Smooth muscle cell (in vitro differentiated cells): ENCODE data around the gene PPIB. TPM values are rescaled to one million over a fixed set of nuclear protein-coding genes. Genes with fewer than 3 reads are reported as not detected.

Experiments used
- DNase-seq: peaks from one replicate; lab custom pipeline; 2025; ENCODE audit not compliant: unreplicated experiment; lab: John Stamatoyannopoulos, UW
- H2AFZ ChIP-seq: fragments of 200-600 bp; sonication (generic); 2 replicates; pipeline ENCODE4 v1.6.0; 2016; ENCODE audit warnings: antibody characterized with exemption, low read depth, mild to moderate bottlenecking
- H3F3A ChIP-seq: fragments of 200-600 bp; sonication (generic); 2 replicates; pipeline ENCODE4 v1.6.0; 2017; ENCODE audit warnings: antibody characterized with exemption, low read depth
- H3K27ac ChIP-seq: fragments of 200-600 bp; sonication (generic); 2 replicates; pipeline ENCODE4 v1.5.1; 2016; ENCODE audit warnings: low read depth, mild to moderate bottlenecking
- H3K27me3 ChIP-seq: fragments of 200-600 bp; sonication (generic); 2 replicates; pipeline ENCODE4 v1.6.1; 2016; ENCODE audit warnings: low read depth, mild to moderate bottlenecking
- H3K36me3 ChIP-seq: fragments of 200-600 bp; sonication (generic); 2 replicates; pipeline ENCODE4 v1.5.1; 2016; ENCODE audit warnings: low read depth
- H3K4me1 ChIP-seq: fragments of 200-600 bp; sonication (generic); 2 replicates; pipeline ENCODE4 v1.5.1; 2016; ENCODE audit warnings: low read depth
- H3K4me2 ChIP-seq: fragments of 200-600 bp; sonication (generic); 2 replicates; pipeline ENCODE4 v1.6.0; 2016; ENCODE audit warnings: mild to moderate bottlenecking
- H3K4me3 ChIP-seq: fragments of 200-600 bp; sonication (generic); 2 replicates; pipeline ENCODE4 v1.5.1; 2016; ENCODE audit warnings: mild to moderate bottlenecking
- H3K79me2 ChIP-seq: fragments of 200-600 bp; sonication (generic); 2 replicates; pipeline ENCODE4 v1.6.0; 2016; ENCODE audit warnings: low read depth, mild to moderate bottlenecking
- H3K9ac ChIP-seq: fragments of 200-600 bp; sonication (generic); 2 replicates; pipeline ENCODE4 v1.6.0; 2016; ENCODE audit warnings: low read depth
- H3K9me3 ChIP-seq: fragments of 200-600 bp; sonication (generic); replicated peaks from 2 replicates; pipeline ENCODE4 v1.5.1; 2016; ENCODE audit warnings: low read depth
- H4K20me1 ChIP-seq: fragments of 200-600 bp; sonication (generic); 2 replicates; pipeline ENCODE4 v1.6.0; 2016; ENCODE audit warnings: low read depth
- WGBS: methylation state at CpG from one replicate; pipeline ENCODE4 v1.1.7; 2016; ENCODE audit warnings: low lambda C conversion rate; 5-methylcytosine and 5-hydroxymethylcytosine counted together
- polyA plus RNA-seq: library from polyadenylated mRNA; unstranded; fragments of >200 nt; fragmentation: Nextera tagmentation; extraction: Ambion mirVana; gene quantifications from 2 replicates; pipeline ENCODE4 v1.2.1, GENCODE V29; 2016
- total RNA-seq: library from RNA; depleted of rRNA; stranded (reverse); fragments of >200 nt; gene quantifications from 2 replicates; pipeline ENCODE4 v1.2.3, GENCODE V29; 2014
- TF ChIP-seq, protein P1 (sequence below): fragments of 200-600 bp; sonication (generic); IDR thresholded peaks from 2 replicates; pipeline ENCODE4 v1.5.1; 2017; ENCODE audit warnings: borderline replicate concordance, mild to moderate bottlenecking, antibody characterized with exemption; ENCODE audit not compliant: insufficient read depth, poor library complexity, severe bottlenecking

PPIB gene
- total and polyA plus RNA-seq, 2 experiments from 2014 or later: 880 to 1,897 TPM

DNA sequence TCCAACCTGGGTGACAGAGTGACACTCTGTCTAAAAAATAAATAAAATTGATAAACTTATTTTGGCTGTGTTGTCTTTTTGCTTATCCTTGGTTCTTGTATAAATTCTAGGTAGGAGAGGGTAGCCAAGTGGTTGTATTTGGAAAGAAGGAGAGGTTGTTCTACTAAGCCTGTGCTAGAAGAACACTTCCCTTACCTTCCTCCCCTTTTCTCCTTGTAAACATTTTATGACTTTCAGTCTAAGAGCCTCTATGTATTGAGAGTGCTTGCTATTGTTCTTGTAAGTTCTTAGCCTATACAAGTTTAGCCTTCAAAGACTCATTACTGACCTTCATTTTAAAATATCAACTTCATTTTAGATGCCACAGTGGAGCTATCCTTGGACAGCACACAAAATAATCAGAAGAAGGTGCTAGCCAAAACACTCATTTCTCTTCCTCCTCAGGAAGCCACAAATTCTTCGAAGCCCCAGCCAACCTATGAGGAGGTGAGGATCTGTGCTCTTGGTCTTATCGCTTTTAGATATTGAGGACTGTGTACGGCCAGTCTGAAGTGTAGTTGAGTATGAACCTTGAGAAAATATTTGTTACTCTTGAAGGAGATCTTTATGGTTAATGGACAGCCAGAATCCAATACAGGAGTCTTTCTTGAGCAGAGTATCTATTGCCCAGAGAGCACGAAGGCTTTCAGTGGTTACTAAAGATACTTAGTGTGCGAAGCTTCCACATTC, 44.9 kb downstream of the PPIB start:
- Histone ChIP-seq H3K4me3 (no peak overlapping the region), H3K27me3 (no peaks in the 10 kb centered on the region), H3F3A (no peaks in the 10 kb centered on the region), H3K36me3 (peaks cover 7% of the 10 kb centered on the region), H3K9me3 (no peaks in the 10 kb centered on the region), H4K20me1 (peaks cover 25% of the 10 kb centered on the region), H3K4me1 (no peaks in the 10 kb centered on the region), H3K79me2 (no peaks in the 10 kb centered on the region), H3K4me2 (no peak overlapping the region), H3K27ac (no peak overlapping the region), H3K9ac (no peak overlapping the region), H2AFZ (no peak overlapping the region)
- TF ChIP-seq, protein P1, sequence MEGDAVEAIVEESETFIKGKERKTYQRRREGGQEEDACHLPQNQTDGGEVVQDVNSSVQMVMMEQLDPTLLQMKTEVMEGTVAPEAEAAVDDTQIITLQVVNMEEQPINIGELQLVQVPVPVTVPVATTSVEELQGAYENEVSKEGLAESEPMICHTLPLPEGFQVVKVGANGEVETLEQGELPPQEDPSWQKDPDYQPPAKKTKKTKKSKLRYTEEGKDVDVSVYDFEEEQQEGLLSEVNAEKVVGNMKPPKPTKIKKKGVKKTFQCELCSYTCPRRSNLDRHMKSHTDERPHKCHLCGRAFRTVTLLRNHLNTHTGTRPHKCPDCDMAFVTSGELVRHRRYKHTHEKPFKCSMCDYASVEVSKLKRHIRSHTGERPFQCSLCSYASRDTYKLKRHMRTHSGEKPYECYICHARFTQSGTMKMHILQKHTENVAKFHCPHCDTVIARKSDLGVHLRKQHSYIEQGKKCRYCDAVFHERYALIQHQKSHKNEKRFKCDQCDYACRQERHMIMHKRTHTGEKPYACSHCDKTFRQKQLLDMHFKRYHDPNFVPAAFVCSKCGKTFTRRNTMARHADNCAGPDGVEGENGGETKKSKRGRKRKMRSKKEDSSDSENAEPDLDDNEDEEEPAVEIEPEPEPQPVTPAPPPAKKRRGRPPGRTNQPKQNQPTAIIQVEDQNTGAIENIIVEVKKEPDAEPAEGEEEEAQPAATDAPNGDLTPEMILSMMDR: no peak
- no peak for DNase-seq
- WGBS: 98% methylated on average over 5 of the region's 5 CpGs

DNA sequence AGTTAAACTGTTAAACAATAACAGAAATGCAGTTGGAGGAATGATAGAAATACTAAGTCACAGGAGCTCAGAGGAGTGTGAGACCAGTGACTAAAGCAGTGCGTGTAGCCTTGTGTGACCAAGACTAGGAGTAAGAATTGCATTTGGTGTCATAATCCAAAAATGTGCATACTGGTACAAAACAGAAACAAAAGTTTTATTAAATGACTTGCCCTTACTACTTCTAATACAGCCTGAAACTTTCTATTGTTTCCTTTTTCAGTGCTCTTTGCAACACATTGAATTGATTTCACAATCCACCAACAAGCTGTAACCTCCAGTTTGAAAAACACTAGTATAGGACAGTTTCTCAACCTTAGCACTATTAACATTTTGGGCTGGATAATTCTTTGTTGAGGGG, 49.9 kb downstream of the PPIB start:
- Histone ChIP-seq H3K4me2 (no peak overlapping the region), H2AFZ (no peak overlapping the region), H3K9me3 (no peaks in the 10 kb centered on the region), H3K4me1 (no peaks in the 10 kb centered on the region), H3K36me3 (peaks cover 3% of the 10 kb centered on the region), H4K20me1 (peaks cover 75% of the 10 kb centered on the region), H3K27ac (no peak overlapping the region), H3K79me2 (peaks cover 33% of the 10 kb centered on the region), H3K27me3 (no peaks in the 10 kb centered on the region), H3K4me3 (no peak overlapping the region), H3K9ac (no peak overlapping the region), H3F3A (no peaks in the 10 kb centered on the region)
- TF ChIP-seq, protein P1: no peak
- WGBS: 100% methylated on average over 1 of the region's 1 CpG
- no peak for DNase-seq

DNA sequence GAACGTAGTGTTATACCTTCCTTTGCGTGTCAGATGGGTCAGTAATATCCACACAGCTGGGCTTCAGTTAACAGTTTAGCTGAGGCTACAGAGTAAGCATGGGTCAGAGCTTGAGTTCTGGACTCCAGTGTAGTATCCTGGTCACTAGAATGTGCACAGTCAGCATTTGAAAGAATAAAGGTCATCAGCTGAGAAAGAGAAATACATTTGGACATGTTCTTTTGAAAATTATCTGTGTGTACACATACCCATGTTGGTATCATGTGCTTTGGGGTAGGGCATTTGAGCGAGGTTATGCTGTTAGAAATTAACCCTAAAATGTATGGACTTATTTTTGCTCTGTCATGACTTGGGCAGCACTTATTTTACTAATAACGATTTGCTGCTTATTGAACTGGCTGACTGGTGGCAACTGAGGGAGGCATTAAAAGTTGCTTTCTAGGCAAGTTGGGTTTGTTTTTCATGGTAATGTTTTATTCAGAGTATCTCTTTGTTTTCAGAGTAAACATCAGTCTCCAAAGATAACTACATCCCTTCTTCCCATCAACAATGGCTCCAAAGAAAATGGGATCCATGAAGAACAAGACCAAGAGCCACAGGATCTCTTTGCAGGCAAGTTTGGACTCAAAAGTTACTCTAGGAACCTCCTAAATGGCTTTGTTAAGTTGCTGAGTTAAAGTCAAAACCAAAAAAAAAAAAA, 50.6 kb downstream of the PPIB start:
- Histone ChIP-seq H3K4me1 (no peaks in the 10 kb centered on the region), H3K36me3 (peaks cover 3% of the 10 kb centered on the region), H3K4me2 (peak overlapping the region; percentile 2), H3K4me3 (no peak overlapping the region), H3K9me3 (no peaks in the 10 kb centered on the region), H3F3A (no peaks in the 10 kb centered on the region), H3K79me2 (peaks cover 40% of the 10 kb centered on the region), H3K27me3 (no peaks in the 10 kb centered on the region), H4K20me1 (peaks cover 77% of the 10 kb centered on the region), H2AFZ (no peak overlapping the region), H3K27ac (no peak overlapping the region), H3K9ac (no peak overlapping the region)
- WGBS: 87% methylated on average over 4 of the region's 4 CpGs
- DNase-seq: no peak
- TF ChIP-seq, protein P1: no peak
